Ishikawa (cell line): ENCODE results near the gene TRHDE.

Source experiments
- CEBPB ChIP-seq: IDR thresholded peaks from 2 replicates; pipeline ENCODE4 v1.6.1; 2012
- CREB1 ChIP-seq: IDR thresholded peaks from 2 replicates; pipeline ENCODE4 v1.6.1; 2012; ENCODE audit warnings: low read depth
- EGR1 ChIP-seq: IDR thresholded peaks from 2 replicates; pipeline ENCODE4 v1.6.1; 2012
- EP300 ChIP-seq: IDR thresholded peaks from 2 replicates; pipeline ENCODE4 v1.6.1; 2012; ENCODE audit warnings: borderline replicate concordance
- RAD21 ChIP-seq: IDR thresholded peaks from 2 replicates; pipeline ENCODE4 v1.6.1; 2012; ENCODE audit warnings: low read depth
- REST ChIP-seq: IDR thresholded peaks from 2 replicates; pipeline ENCODE4 v1.6.1; 2012; ENCODE audit warnings: low read depth, mild to moderate bottlenecking
- TAF1 ChIP-seq: IDR thresholded peaks from 2 replicates; pipeline ENCODE4 v1.6.1; 2012; ENCODE audit warnings: low read depth, mild to moderate bottlenecking
- TCF12 ChIP-seq: IDR thresholded peaks from 2 replicates; pipeline ENCODE4 v1.6.1; 2012; ENCODE audit warnings: low read depth
- YY1 ChIP-seq: IDR thresholded peaks from 2 replicates; pipeline ENCODE4 v1.6.1; 2012; ENCODE audit warnings: low read depth
- ZBTB7A ChIP-seq: IDR thresholded peaks from 2 replicates; pipeline ENCODE4 v1.6.1; 2012; ENCODE audit warnings: low read depth
- TF ChIP-seq, protein P1 (sequence below): IDR thresholded peaks from 2 replicates; pipeline ENCODE4 v1.6.1; 2012

- TF ChIP-seq YY1: no peak
- no peak for TF ChIP-seq CEBPB
- TF ChIP-seq RAD21: no peak
- no peak for TF ChIP-seq TAF1
- TF ChIP-seq CREB1: no peak
- no peak for TF ChIP-seq EP300
- TF ChIP-seq TCF12: no peak
- TF ChIP-seq, protein P1, sequence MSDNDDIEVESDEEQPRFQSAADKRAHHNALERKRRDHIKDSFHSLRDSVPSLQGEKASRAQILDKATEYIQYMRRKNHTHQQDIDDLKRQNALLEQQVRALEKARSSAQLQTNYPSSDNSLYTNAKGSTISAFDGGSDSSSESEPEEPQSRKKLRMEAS: no peak
- TF ChIP-seq EGR1: no peak
- no peak for TF ChIP-seq ZBTB7A
- TF ChIP-seq REST: no peak
These were observed 306.2 kb downstream of the TRHDE start for GRCh38 chr12:72578327-72578726.
